ENCODE measurements around the gene RIPOR3. TPM values are rescaled to one million over a fixed set of nuclear protein-coding genes. Genes with fewer than 3 reads are reported as not detected.

Gene RIPOR3
- total RNA-seq, 3 donors from 2014 or later (not counting 1 experiment from before 2014, with no cell fraction given): 0.45 TPM; not detected in 2

- intact Hi-C loops (cut with micrococcal nuclease): no loop called here
- Histone ChIP-seq H3K36me3 (ENCODE audit: control insufficient read depth, insufficient read depth, low read length) (no peaks in the 10 kb centered on the region), H3K27me3 (ENCODE audit: control insufficient read depth, insufficient read depth, low read length) (no peaks in the 10 kb centered on the region), H3K4me1 (ENCODE audit: control insufficient read depth, insufficient read depth, low read length) (no peaks in the 10 kb centered on the region), H3K27ac (ENCODE audit: low read length) (no peak overlapping the region), H3K9me3 (ENCODE audit: control insufficient read depth, insufficient read depth, low read length) (no peaks in the 10 kb centered on the region), H3K4me3 (ENCODE audit: low read length) (no peak overlapping the region)
- H3K27me3 Mint-ChIP-seq (ENCODE audit: low read depth in 2 of 2): peaks cover 2 to 6% of the 10 kb centered on the region in 2 donors
- H3K9me3 Mint-ChIP-seq: no peaks in the 10 kb centered on the region
- H3K36me3 Mint-ChIP-seq: no peaks in the 10 kb centered on the region
- ATAC-seq (peak in 1 of 3 donors; percentile 17), DNase-seq (peak in 1 of 2 donors; percentile 14)
- 82% methylated on average over 10 of the region's 10 CpGs for WGBS (ENCODE audit: insufficient coverage)
- no peak overlapping the region for H3K27ac Mint-ChIP-seq
- TF ChIP-seq CTCF (IDR thresholded peaks at IDR 0.05): no peak
- no peaks in the 10 kb centered on the region for H3K4me1 Mint-ChIP-seq
- no peak overlapping the region for H3K4me3 Mint-ChIP-seq
Observed at GRCh38 chr20:50663095-50663821, 28.1 kb downstream of the RIPOR3 start.

GRCh38 chr20:50659975-50660670, 31.2 kb downstream of the RIPOR3 start:
- Histone ChIP-seq H3K36me3 (ENCODE audit: control insufficient read depth, insufficient read depth, low read length) (no peaks in the 10 kb centered on the region), H3K9me3 (ENCODE audit: control insufficient read depth, insufficient read depth, low read length) (no peaks in the 10 kb centered on the region), H3K4me3 (ENCODE audit: low read length) (no peak overlapping the region), H3K27me3 (ENCODE audit: control insufficient read depth, insufficient read depth, low read length) (no peaks in the 10 kb centered on the region), H3K27ac (ENCODE audit: low read length) (no peak overlapping the region), H3K4me1 (ENCODE audit: control insufficient read depth, insufficient read depth, low read length) (no peaks in the 10 kb centered on the region)
- TF ChIP-seq CTCF (IDR thresholded peaks at IDR 0.05): no peak
- intact Hi-C loops (cut with micrococcal nuclease): no loop called here
- Mint-ChIP-seq H3K4me3 (no peak overlapping the region), H3K27ac (no peak overlapping the region), H3K36me3 (no peaks in the 10 kb centered on the region), H3K4me1 (no peaks in the 10 kb centered on the region), H3K27me3 (ENCODE audit: low read depth in 2 of 2) (peaks cover 2 to 6% of the 10 kb centered on the region in 2 donors), H3K9me3 (no peaks in the 10 kb centered on the region)
- 95% methylated on average over 6 of the region's 6 CpGs for WGBS (ENCODE audit: insufficient coverage)
- no peak for DNase-seq
- no peak for ATAC-seq

GRCh38 chr20:50658804-50659380, 32.5 kb downstream of the RIPOR3 start:
- Mint-ChIP-seq H3K27ac (no peak overlapping the region), H3K9me3 (no peaks in the 10 kb centered on the region), H3K27me3 (ENCODE audit: low read depth in 2 of 2) (peaks cover 2 to 6% of the 10 kb centered on the region in 2 donors), H3K36me3 (no peaks in the 10 kb centered on the region), H3K4me3 (no peak overlapping the region), H3K4me1 (no peaks in the 10 kb centered on the region)
- WGBS (ENCODE audit: insufficient coverage): 88% methylated on average over 9 of the region's 10 CpGs
- DNase-seq (no peak), ATAC-seq (no peak)
- Histone ChIP-seq H3K9me3 (ENCODE audit: control insufficient read depth, insufficient read depth, low read length) (no peaks in the 10 kb centered on the region), H3K36me3 (ENCODE audit: control insufficient read depth, insufficient read depth, low read length) (no peaks in the 10 kb centered on the region), H3K4me1 (ENCODE audit: control insufficient read depth, insufficient read depth, low read length) (no peaks in the 10 kb centered on the region), H3K27me3 (ENCODE audit: control insufficient read depth, insufficient read depth, low read length) (no peaks in the 10 kb centered on the region), H3K27ac (ENCODE audit: low read length) (no peak overlapping the region), H3K4me3 (ENCODE audit: low read length) (no peak overlapping the region)
- TF ChIP-seq CTCF (IDR thresholded peaks at IDR 0.05): no peak
- intact Hi-C loops (cut with micrococcal nuclease): no loop called here

Data from natural killer cell (primary cell).